WERI-Rb-1 (cell line): Measurements from ENCODE around the gene DNPH1.

ENCODE experiments used
- DNase-seq: peaks from one replicate; pipeline ENCODE4 v3.0.0-alpha.2; 2020
- H3K27ac ChIP-seq: fragments of 250-450 bp; sonication (Bioruptor Pico); 2 replicates; pipeline ENCODE4 v1.5.1; 2020; ENCODE audit warnings: mild to moderate bottlenecking, moderate library complexity
- H3K27me3 ChIP-seq: fragments of 250-450 bp; sonication (Bioruptor Pico); 2 replicates; pipeline ENCODE4 v1.5.1; 2021; ENCODE audit warnings: mild to moderate bottlenecking, low read depth, moderate library complexity; ENCODE audit not compliant: insufficient read depth, severe bottlenecking
- H3K36me3 ChIP-seq: fragments of 250-450 bp; sonication (Bioruptor Pico); 2 replicates; pipeline ENCODE4 v1.5.1; 2020; ENCODE audit warnings: mild to moderate bottlenecking, moderate library complexity
- H3K4me3 ChIP-seq: 2 replicates; pipeline ENCODE4 v1.5.1; 2011; ENCODE audit warnings: low read depth, mild to moderate bottlenecking, control low read depth, low read length
- H3K9me3 ChIP-seq: fragments of 250-450 bp; sonication (Bioruptor Pico); 2 replicates; pipeline ENCODE4 v1.5.1; 2021; ENCODE audit warnings: mild to moderate bottlenecking, moderate library complexity; ENCODE audit not compliant: severe bottlenecking
- CTCF ChIP-seq: IDR thresholded peaks from 2 replicates; pipeline ENCODE4 v1.5.1; 2011; ENCODE audit warnings: low read depth, mild to moderate bottlenecking, control low read depth, inconsistent platforms, low read length

DNPH1 gene

DNA sequence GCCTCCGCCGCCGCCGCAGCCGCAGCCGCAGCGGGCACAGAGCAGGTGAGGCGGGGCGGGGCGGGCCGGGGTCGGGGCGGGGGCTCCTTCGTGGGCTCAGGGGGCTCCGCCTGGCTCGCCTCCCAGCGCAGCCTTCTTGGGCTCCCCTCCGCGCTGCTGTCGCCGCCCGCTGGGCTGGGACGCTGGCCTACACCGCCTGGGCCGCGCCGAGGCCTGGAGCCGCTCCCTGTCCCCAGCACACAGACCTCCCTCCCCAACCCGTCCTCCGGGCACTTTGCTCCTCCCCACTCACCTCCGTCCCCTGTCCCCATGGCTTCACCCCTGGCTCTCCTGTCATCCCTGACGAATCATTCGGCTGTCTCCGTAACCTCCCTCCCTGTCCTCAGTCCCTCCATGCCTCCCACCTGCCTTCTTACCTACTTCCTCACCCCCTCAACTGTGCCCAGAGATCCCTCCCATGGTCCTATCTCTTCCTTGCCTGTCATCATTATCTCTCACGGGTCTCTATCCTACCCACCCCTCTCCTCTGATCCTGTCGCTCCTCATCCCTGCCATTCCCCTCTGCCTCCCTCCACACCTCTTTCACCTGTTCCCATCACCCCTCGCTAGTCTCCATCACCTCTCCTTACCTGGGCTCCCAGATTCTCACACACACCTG lies 14.5 kb upstream of the DNPH1 start:
- no peak for DNase-seq
- no peak for TF ChIP-seq CTCF

GRCh38 chr6:43242908-43243663 lies 13.8 kb upstream of the DNPH1 start, which contains the start of gene TTBK1:
TSS of gene TTBK1 (plus strand) at chr6:43243481. CDS start at chr6:43246661, 3,180 bp downstream.
- Histone ChIP-seq H3K4me3 (no peak within 1 kb of the TSS), H3K36me3 (no peaks in the 10 kb centered on the region), H3K9me3 (peaks cover 11% of the 10 kb centered on the region), H3K27me3 (peaks cover 48% of the 10 kb centered on the region), H3K27ac (no peak within 1 kb of the TSS)
- no peak for TF ChIP-seq CTCF
- DNase-seq = no peak

More for the DNA sequence above, 14.5 kb upstream of the DNPH1 start:
- Histone ChIP-seq H3K4me3 (no peak overlapping the region), H3K9me3 (peaks cover 10% of the 10 kb centered on the region), H3K36me3 (no peaks in the 10 kb centered on the region), H3K27me3 (peaks cover 48% of the 10 kb centered on the region), H3K27ac (no peak overlapping the region)

DNA sequence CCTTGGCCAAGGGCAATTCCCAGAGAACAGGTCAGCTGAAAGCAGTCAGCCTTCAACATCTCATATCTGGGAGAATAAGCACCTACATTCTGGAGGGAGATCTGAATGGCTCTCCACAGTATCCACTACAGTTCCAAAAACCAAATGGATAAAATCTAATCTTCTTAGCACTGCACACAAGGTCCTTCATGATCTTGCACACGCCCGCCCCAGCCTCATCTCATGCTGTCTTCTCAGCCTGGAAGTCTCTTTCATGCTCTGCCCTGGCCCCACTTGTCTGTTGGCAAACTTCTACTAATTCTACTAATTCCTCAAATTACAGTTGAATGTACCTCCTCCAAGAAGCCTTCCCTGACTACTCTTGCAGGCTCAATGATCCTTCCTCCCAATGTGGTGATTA lies 12.2 kb upstream of the DNPH1 start:
- no peak for TF ChIP-seq CTCF
- Histone ChIP-seq H3K4me3 (no peak overlapping the region), H3K9me3 (peaks cover 11% of the 10 kb centered on the region), H3K27me3 (peaks cover 48% of the 10 kb centered on the region), H3K27ac (no peak overlapping the region), H3K36me3 (no peaks in the 10 kb centered on the region)
- no peak for DNase-seq

- Histone ChIP-seq H3K36me3 (no peaks in the 10 kb centered on the region), H3K4me3 (no peak overlapping the region), H3K27me3 (peaks cover 48% of the 10 kb centered on the region), H3K27ac (no peak overlapping the region), H3K9me3 (peaks cover 11% of the 10 kb centered on the region)
- no peak for DNase-seq
- no peak for TF ChIP-seq CTCF
Measured at GRCh38 chr6:43240950-43241349, 11.7 kb upstream of the DNPH1 start.

DNA sequence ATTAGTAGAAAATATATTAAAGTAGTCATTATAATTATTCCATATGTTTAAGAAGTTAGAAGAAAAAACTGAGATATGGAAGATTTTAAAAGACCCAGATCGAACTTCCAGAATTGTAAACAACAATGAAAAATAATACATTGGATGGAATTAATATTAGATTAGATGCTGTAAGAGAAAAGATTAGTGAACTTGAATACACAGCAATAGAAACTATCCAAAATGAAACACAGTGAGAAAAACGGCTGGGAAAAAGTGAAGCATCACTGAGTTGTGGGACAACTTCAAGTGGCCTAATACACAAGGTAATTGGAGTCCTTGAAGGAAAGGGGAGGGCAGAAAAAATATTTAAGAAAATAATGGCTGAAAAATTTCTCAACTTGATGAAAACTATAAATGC lies 9.8 kb upstream of the DNPH1 start:
- Histone ChIP-seq H3K27me3 (peaks cover 29% of the 10 kb centered on the region), H3K36me3 (no peaks in the 10 kb centered on the region), H3K4me3 (no peak overlapping the region), H3K27ac (no peak overlapping the region), H3K9me3 (peaks cover 11% of the 10 kb centered on the region)
- TF ChIP-seq CTCF = no peak
- DNase-seq = no peak
